ENCODE data around the gene QPCTL.
A peak's percentile ranks its signal among the peaks of the same experiment; 100 is the strongest.
"Not testable (repeated sequence)": the region's sequence is repeated elsewhere in the genome, so short reads cannot be mapped to it uniquely, and the experiment has no call there.

QPCTL gene

DNA sequence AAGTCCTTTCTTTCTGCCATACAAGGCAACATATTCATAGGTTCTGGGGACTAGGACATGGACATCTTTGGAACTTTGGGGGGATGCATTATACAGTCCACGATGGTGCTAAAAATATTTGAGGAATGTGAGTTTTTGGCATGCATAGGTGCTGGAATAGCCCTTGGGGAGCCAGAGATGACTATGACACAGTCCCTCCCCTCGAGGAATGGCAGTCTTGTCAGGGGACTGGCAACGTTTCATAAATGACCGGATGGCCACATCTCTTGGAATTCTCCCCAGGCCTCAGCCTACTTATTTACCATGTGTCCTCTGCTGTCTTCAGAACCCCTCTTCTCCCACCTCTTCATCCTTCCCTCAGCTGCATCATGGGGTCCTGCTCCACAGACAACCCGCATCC is 54.4 kb downstream of the QPCTL start:
- TF ChIP-seq, protein P1, sequence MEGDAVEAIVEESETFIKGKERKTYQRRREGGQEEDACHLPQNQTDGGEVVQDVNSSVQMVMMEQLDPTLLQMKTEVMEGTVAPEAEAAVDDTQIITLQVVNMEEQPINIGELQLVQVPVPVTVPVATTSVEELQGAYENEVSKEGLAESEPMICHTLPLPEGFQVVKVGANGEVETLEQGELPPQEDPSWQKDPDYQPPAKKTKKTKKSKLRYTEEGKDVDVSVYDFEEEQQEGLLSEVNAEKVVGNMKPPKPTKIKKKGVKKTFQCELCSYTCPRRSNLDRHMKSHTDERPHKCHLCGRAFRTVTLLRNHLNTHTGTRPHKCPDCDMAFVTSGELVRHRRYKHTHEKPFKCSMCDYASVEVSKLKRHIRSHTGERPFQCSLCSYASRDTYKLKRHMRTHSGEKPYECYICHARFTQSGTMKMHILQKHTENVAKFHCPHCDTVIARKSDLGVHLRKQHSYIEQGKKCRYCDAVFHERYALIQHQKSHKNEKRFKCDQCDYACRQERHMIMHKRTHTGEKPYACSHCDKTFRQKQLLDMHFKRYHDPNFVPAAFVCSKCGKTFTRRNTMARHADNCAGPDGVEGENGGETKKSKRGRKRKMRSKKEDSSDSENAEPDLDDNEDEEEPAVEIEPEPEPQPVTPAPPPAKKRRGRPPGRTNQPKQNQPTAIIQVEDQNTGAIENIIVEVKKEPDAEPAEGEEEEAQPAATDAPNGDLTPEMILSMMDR (IDR thresholded peaks at IDR 0.05; ENCODE audit: borderline replicate concordance, insufficient read depth, low read depth, low read length), result no peak
- no peak overlapping the region for H3K4me3 ChIP-seq (ENCODE audit: low read depth, low read length)

DNA sequence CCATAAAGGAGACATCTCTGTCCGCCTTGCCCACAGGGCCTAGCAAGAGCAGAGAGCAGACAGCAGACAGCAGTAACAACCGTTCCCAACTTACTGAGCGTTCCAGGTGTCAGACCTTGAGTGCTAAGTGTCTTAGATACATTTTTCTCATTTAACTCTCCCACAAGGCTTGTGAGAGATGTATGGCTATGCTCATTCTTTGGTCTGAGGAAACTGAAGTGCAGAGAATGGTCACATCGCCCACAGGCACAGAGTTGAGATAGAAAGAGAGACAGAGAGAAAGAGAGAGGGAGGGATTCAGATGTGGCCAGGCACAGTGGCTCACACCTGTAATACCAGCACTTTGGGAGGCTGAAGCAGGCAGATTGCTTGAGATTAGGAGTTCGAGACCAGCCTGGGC is 55.0 kb downstream of the QPCTL start:
- TF ChIP-seq, protein P1 (IDR thresholded peaks at IDR 0.05; ENCODE audit: borderline replicate concordance, insufficient read depth, low read depth, low read length), result no peak
- H3K4me3 ChIP-seq (ENCODE audit: low read depth, low read length), result no peak overlapping the region

DNA sequence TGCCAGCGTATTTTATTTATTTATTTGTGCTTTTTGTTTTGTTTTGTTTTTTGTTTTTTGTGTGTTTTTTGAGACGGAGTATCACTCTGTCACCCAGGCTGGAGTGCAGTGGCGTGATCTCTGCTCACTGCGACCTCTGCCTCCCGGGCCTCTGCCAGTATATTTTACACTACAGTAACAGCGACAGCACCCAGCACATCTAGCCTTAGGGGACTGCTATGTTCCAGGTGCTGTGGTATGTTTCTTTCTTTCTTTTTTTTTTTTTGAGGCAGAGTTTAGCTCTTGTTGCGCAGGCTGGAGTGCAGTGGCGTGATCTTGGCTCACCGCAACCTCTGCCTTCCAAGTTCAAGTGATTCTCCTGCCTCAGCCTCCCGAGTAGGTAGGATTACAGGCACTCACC is 59.0 kb downstream of the QPCTL start:
- not testable (repeated sequence) for H3K4me3 ChIP-seq (ENCODE audit: low read depth, low read length)

DNA sequence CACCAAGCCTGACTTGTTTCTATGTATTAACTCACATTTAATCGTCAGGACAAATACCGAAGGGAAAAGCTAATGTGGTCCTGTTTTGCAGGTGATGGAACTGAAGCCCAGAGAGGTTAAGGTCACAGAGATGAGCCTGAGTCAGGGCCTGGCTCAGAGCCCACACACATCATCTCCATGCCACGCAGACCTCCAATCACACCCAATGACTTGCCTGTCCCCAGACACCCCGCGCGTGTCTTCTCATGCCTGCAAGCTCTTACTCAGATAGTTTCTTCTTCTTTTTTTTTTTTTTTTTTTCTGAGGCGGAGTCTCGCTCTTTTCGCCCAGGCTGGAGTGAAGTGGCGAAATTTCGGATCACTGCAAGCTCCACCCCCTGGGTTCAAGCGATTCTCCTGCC is 60.2 kb downstream of the QPCTL start:
- H3K4me3 ChIP-seq (ENCODE audit: low read depth, low read length), result no peak overlapping the region
- TF ChIP-seq, protein P1 (IDR thresholded peaks at IDR 0.05; ENCODE audit: borderline replicate concordance, insufficient read depth, low read depth, low read length), result no peak

DNA sequence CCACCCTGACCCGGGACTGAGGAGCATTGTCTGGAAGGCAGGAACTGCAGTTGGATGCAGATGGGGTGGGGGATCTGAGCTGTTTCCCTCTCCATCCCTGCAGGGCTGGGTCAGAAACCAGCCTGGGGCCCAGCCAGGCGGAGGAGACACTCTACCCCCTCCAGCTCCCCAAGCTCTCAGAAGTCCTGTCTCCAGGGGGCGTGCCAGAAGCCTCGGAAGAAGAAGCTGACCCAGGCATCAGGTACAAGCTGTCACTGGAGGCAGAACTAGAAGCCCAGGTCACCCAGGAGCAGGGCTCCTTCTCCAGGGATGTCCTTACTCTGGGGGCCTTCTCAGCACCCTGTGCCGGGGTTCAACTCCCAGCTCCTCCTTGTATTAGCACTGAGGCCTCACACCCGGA is 61.1 kb downstream of the QPCTL start:
- TF ChIP-seq, protein P1 (IDR thresholded peaks at IDR 0.05; ENCODE audit: borderline replicate concordance, insufficient read depth, low read depth, low read length), result peak; percentile 22; the same call in 1 of the 2 replicates
- no peak overlapping the region for H3K4me3 ChIP-seq (ENCODE audit: low read depth, low read length)
